ENCODE results near the gene EPHA4. TPM values are rescaled to one million over a fixed set of nuclear protein-coding genes. Genes with fewer than 3 reads are reported as not detected.
A peak's percentile ranks its signal among the peaks of the same experiment; 100 is the strongest.

EPHA4 gene
- polyA plus RNA-seq, 1 of the 3 experiments (the other 2 are of a cell fraction), result 0.90 TPM

DNA sequence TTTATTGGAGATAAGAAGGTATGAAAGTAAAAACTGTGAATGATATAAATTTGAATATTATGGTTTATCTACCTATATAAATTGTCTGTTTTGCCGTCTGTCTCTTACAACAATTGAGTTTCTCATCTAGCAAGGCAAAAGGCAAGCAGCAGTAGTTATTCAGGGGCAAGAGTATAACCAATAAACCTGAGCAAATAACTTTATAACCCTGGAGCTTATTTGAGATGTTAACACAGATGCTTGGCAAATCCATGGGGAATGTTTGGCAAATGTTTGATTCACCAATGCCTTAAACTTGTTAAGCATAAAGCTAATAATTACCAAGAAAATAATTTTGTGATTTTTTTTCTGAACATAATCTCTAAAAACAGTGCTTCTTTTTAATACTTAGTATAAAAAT lies 9.9 kb upstream of the EPHA4 start:
- 8% methylated on average over 1 of the region's 1 CpG for WGBS (ENCODE audit: low lambda C conversion rate)

GRCh38 chr2:221574231-221574570 lies 2.1 kb upstream of the EPHA4 start:
- Histone ChIP-seq H3K27ac (ENCODE audit: low read depth in 2 of 2, low read length in 1 of 2) (no peak overlapping the region), H3K9me3 (no peaks in the 10 kb centered on the region), H4K20me1 (ENCODE audit: insufficient read depth) (no peaks in the 10 kb centered on the region), H3K4me2 (peak overlapping the region; percentile 93), H3K4me3 (ENCODE audit: low read depth in 2 of 2, low read length in 1 of 2) (peak overlapping the region; percentile 50 to 74; a peak in 3 of 4 replicates), H3K9me2 (no peaks in the 10 kb centered on the region), H3K9ac (no peak overlapping the region), H2AFZ (ENCODE audit: low read depth) (peak overlapping the region; percentile 70), H3K4me1 (ENCODE audit: control insufficient read depth in 1 of 2, insufficient read depth in 2 of 2, low read depth in 1 of 2, low read length in 1 of 2) (peaks cover 0 to 10% of the 10 kb centered on the region in 2 experiments; a peak in 1 of 4 replicates), H3F3A (replicated peaks; ENCODE audit: insufficient read depth) (peaks cover 5% of the 10 kb centered on the region), H3K79me2 (ENCODE audit: insufficient read depth) (no peaks in the 10 kb centered on the region), H3K27me3 (ENCODE audit: insufficient read depth) (peaks cover 57% of the 10 kb centered on the region), H3K36me3 (replicated peaks in 1 of 2; ENCODE audit: control insufficient read depth in 1 of 2, insufficient read depth in 2 of 2, low read length in 1 of 2) (no peaks in the 10 kb centered on the region)
- 2% methylated on average over 7 of the region's 7 CpGs for WGBS (ENCODE audit: low lambda C conversion rate)
- ChIA-PET CTCF (interaction anchor here (0.8 to 3.6 kb wide), 23 partner anchors 9 to 1839 kb away, joined by 3 to 26 read pairs (median 5); no protein-coding TSS in a partner anchor), POLR2A (no interaction called here)
- TF ChIP-seq SIN3A (IDR thresholded peaks at IDR 0.05; ENCODE audit: borderline replicate concordance, low read depth, low read length) (no peak), NRF1 (IDR thresholded peaks at IDR 0.05; ENCODE audit: low read depth, low read length) (no peak), JUND (IDR thresholded peaks at IDR 0.05) (no peak), ELF1 (IDR thresholded peaks at IDR 0.05) (no peak), FOXJ3 (CRISPR knock-in tag; IDR thresholded peaks at IDR 0.05) (no peak), EP300 (IDR thresholded peaks at IDR 0.05; ENCODE audit: borderline replicate concordance in 1 of 2, low read depth in 1 of 2, low read length in 1 of 2) (no peak), MXI1 (IDR thresholded peaks at IDR 0.05; ENCODE audit: low read depth, low read length) (no peak)
- TF ChIP-seq, protein P1, sequence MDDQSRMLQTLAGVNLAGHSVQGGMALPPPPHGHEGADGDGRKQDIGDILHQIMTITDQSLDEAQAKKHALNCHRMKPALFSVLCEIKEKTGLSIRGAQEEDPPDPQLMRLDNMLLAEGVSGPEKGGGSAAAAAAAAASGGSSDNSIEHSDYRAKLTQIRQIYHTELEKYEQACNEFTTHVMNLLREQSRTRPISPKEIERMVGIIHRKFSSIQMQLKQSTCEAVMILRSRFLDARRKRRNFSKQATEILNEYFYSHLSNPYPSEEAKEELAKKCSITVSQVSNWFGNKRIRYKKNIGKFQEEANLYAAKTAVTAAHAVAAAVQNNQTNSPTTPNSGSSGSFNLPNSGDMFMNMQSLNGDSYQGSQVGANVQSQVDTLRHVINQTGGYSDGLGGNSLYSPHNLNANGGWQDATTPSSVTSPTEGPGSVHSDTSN (IDR thresholded peaks at IDR 0.05), result no peak
- DNase-seq, result no peak

More for the DNA sequence above, 9.9 kb upstream of the EPHA4 start:
- Histone ChIP-seq H3K4me1 (ENCODE audit: control insufficient read depth in 1 of 2, insufficient read depth in 2 of 2, low read depth in 1 of 2, low read length in 1 of 2) (no peaks in the 10 kb centered on the region), H3K4me2 (no peak overlapping the region), H4K20me1 (ENCODE audit: insufficient read depth) (no peaks in the 10 kb centered on the region), H3K9me3 (no peaks in the 10 kb centered on the region), H3K27ac (ENCODE audit: low read depth in 2 of 2, low read length in 1 of 2) (no peak overlapping the region), H3K27me3 (ENCODE audit: insufficient read depth) (peaks cover 14% of the 10 kb centered on the region), H3K36me3 (replicated peaks in 1 of 2; ENCODE audit: control insufficient read depth in 1 of 2, insufficient read depth in 2 of 2, low read length in 1 of 2) (no peaks in the 10 kb centered on the region), H3K9me2 (no peaks in the 10 kb centered on the region), H3K9ac (no peak overlapping the region), H3F3A (replicated peaks; ENCODE audit: insufficient read depth) (no peaks in the 10 kb centered on the region), H2AFZ (ENCODE audit: low read depth) (no peak overlapping the region), H3K4me3 (ENCODE audit: low read depth in 2 of 2, low read length in 1 of 2) (no peak overlapping the region), H3K79me2 (ENCODE audit: insufficient read depth) (no peaks in the 10 kb centered on the region)
- ChIA-PET POLR2A (no interaction called here), CTCF (interaction anchor here (0.7 to 3.2 kb wide), 2 partner anchors 8 to 295 kb away, joined by 3 to 19 read pairs; no protein-coding TSS in a partner anchor)
- TF ChIP-seq YY1 (IDR thresholded peaks at IDR 0.05; ENCODE audit: low read depth) (no peak), CHD2 (IDR thresholded peaks at IDR 0.05; ENCODE audit: low read length, partially characterized antibody) (no peak), FOSL2 (IDR thresholded peaks at IDR 0.05; ENCODE audit: borderline replicate concordance, low read depth) (no peak), GABPA (IDR thresholded peaks at IDR 0.05; ENCODE audit: low read depth) (no peak), NRF1 (IDR thresholded peaks at IDR 0.05; ENCODE audit: low read depth, low read length) (no peak), SMC3 (IDR thresholded peaks at IDR 0.05; ENCODE audit: low read depth, low read length) (no peak), GATA2 (CRISPR knock-in tag; IDR thresholded peaks at IDR 0.05) (no peak), FOXJ3 (CRISPR knock-in tag; IDR thresholded peaks at IDR 0.05) (no peak), USF1 (IDR thresholded peaks at IDR 0.05; ENCODE audit: borderline replicate concordance, low read depth) (no peak), MEF2A (IDR thresholded peaks at IDR 0.05; ENCODE audit: borderline replicate concordance, low read depth) (no peak), TAF1 (IDR thresholded peaks at IDR 0.05; ENCODE audit: borderline replicate concordance, low read depth, low read length) (no peak), FOXM1 (IDR thresholded peaks at IDR 0.05; ENCODE audit: low read depth) (no peak), MXI1 (IDR thresholded peaks at IDR 0.05; ENCODE audit: low read depth, low read length) (no peak), RXRA (IDR thresholded peaks at IDR 0.05; ENCODE audit: borderline replicate concordance, low read depth) (no peak)
- TF ChIP-seq, protein P2, sequence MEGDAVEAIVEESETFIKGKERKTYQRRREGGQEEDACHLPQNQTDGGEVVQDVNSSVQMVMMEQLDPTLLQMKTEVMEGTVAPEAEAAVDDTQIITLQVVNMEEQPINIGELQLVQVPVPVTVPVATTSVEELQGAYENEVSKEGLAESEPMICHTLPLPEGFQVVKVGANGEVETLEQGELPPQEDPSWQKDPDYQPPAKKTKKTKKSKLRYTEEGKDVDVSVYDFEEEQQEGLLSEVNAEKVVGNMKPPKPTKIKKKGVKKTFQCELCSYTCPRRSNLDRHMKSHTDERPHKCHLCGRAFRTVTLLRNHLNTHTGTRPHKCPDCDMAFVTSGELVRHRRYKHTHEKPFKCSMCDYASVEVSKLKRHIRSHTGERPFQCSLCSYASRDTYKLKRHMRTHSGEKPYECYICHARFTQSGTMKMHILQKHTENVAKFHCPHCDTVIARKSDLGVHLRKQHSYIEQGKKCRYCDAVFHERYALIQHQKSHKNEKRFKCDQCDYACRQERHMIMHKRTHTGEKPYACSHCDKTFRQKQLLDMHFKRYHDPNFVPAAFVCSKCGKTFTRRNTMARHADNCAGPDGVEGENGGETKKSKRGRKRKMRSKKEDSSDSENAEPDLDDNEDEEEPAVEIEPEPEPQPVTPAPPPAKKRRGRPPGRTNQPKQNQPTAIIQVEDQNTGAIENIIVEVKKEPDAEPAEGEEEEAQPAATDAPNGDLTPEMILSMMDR (IDR thresholded peaks at IDR 0.05), result no peak
- DNase-seq, result no peak
